Uterus (tissue), 2 donors: ENCODE measurements around the gene BARHL1.

Experiments
- CTCF ChIP-seq, 4 experiments: fragments of 200-600 bp in 2 of 4; fragments of 450-650 bp in 2 of 4; sonication (generic) in 2 of 4; IDR thresholded peaks; one replicate each; pipeline ENCODE4 v1.5.1; 2016 to 2019; ENCODE audit warnings: antibody characterized with exemption in 4 of 4, mild to moderate bottlenecking in 2 of 4, moderate library complexity in 1 of 4
- POLR2A ChIP-seq, 2 donors: fragments of 450-650 bp; IDR thresholded peaks; one replicate each; pipeline ENCODE4 v1.6.1; 2016; ENCODE audit warnings: antibody characterized with exemption in 2 of 2, mild to moderate bottlenecking in 1 of 2, moderate library complexity in 1 of 2

DNA sequence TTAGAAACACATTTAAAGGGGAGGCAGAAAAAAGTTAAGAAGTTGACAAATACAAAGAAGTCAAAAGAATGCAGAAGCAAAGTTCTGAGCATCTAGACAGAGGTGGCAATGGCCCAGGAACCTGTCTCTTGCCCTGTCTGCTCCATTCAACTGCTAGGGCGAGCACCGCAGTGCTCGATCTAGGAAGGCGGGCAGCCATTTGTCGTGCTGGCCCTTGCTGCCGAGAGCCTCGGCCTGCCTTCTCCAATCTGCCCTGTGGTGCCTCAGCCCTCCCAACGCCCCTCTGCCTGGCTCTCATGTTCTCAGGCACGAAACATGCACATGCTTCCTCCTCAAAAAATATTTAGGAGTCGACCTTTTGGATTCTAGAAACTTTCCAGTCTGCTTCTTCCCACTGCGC, 45.2 kb downstream of the BARHL1 start:
- no peak for TF ChIP-seq CTCF (IDR thresholded peaks at IDR 0.05)
- no peak for TF ChIP-seq POLR2A (IDR thresholded peaks at IDR 0.05)
